ENCODE measurements around the gene RPS28.
"Not testable (repeated sequence)": the region's sequence is repeated elsewhere in the genome, so short reads cannot be mapped to it uniquely, and the experiment has no call there.

RPS28 gene

GRCh38 chr19:8321067-8321985 lies at the start of gene RPS28, which contains the start of gene NDUFA7:
Gene RPS28 (plus strand): TSS chr19:8321496. CDS start chr19:8321531, 35 bp downstream.
Gene NDUFA7 (minus strand): TSS chr19:8321375. CDS start chr19:8321358, 17 bp downstream.
- peak; percentile 95 to 97 for DNase-seq (ENCODE audit: low read depth in 2 of 2)

GRCh38 chr19:8276508-8276907 lies 44.8 kb upstream of the RPS28 start:
- not testable (repeated sequence) for DNase-seq (ENCODE audit: low read depth in 2 of 2)

GRCh38 chr19:8291337-8291736 lies 30.0 kb upstream of the RPS28 start:
- DNase-seq (ENCODE audit: low read depth in 2 of 2) = not testable (repeated sequence)

GRCh38 chr19:8302357-8302691 lies 19.0 kb upstream of the RPS28 start:
- DNase-seq (ENCODE audit: low read depth in 2 of 2) = no peak

GRCh38 chr19:8302734-8303133 lies 18.6 kb upstream of the RPS28 start:
- no peak for DNase-seq (ENCODE audit: low read depth in 2 of 2)

- DNase-seq (ENCODE audit: low read depth in 2 of 2) = no peak
Observed at GRCh38 chr19:8304841-8305621, 16.3 kb upstream of the RPS28 start.

GRCh38 chr19:8305798-8306197 lies 15.5 kb upstream of the RPS28 start:
- DNase-seq (ENCODE audit: low read depth in 2 of 2) = no peak

- DNase-seq (ENCODE audit: low read depth in 2 of 2) = no peak
Observed at GRCh38 chr19:8306235-8307054, 14.9 kb upstream of the RPS28 start.

- DNase-seq (ENCODE audit: low read depth in 2 of 2) = no peak
Observed at GRCh38 chr19:8307400-8307964, 13.8 kb upstream of the RPS28 start.

- peak; percentile 74 to 81 for DNase-seq (ENCODE audit: low read depth in 2 of 2)
Observed at GRCh38 chr19:8307965-8308866, 13.1 kb upstream of the RPS28 start, which contains the start of gene CD320. Gene CD320 (minus strand): TSS chr19:8308358. CDS start chr19:8308290, 68 bp downstream.

GRCh38 chr19:8308891-8309291 lies 12.4 kb upstream of the RPS28 start:
- no peak for DNase-seq (ENCODE audit: low read depth in 2 of 2)

- DNase-seq (ENCODE audit: low read depth in 2 of 2) = no peak
Observed at GRCh38 chr19:8310342-8311055, 10.8 kb upstream of the RPS28 start.

GRCh38 chr19:8311461-8312260 lies 9.6 kb upstream of the RPS28 start:
- no peak for DNase-seq (ENCODE audit: low read depth in 2 of 2)

GRCh38 chr19:8314981-8315640 lies 6.2 kb upstream of the RPS28 start:
- not testable (repeated sequence) for DNase-seq (ENCODE audit: low read depth in 2 of 2)

- no peak for DNase-seq (ENCODE audit: low read depth in 2 of 2)
Observed at GRCh38 chr19:8316351-8317125, 4.8 kb upstream of the RPS28 start.

- DNase-seq (ENCODE audit: low read depth in 2 of 2) = not testable (repeated sequence)
Observed at GRCh38 chr19:8318835-8319234, 2.5 kb upstream of the RPS28 start.

- no peak for DNase-seq (ENCODE audit: low read depth in 2 of 2)
Observed at GRCh38 chr19:8319807-8320520, 1.3 kb upstream of the RPS28 start.

All from stimulated activated CD4-positive, alpha-beta T cell treated with anti-CD3 and anti-CD28 coated beads, Interleukin-12 subunit alpha, Interleukin-12 subunit beta, amount 100 ng/mL, for 24 hours (primary cell).